HCT116 (cell line): ENCODE results near the gene BSN. TPM values are rescaled to one million over a fixed set of nuclear protein-coding genes. Genes with fewer than 3 reads are reported as not detected.

Source experiments
- ATAC-seq: fragments of 200-7000 bp; cut with Tn5 transposase; 2 replicates; pipeline ENCODE4 v1.9.1; 2020; ENCODE audit warnings: mild to moderate bottlenecking, moderate library complexity
- BruUV-seq: library from RNA; stranded (reverse); fragments of 400-500 nt; replicated peaks from 2 replicates; lab custom pipeline; 2021; lab: Mats Ljungman, UMichigan
- CTCF ChIA-PET: fragments of 300-600 bp; sonication (Branson Sonifier 250); formaldehyde crosslinking; loops from one replicate; lab custom pipeline; 2021; ENCODE audit warnings: antibody characterized with exemption; lab: Charles Lee
- POLR2A ChIA-PET: fragments of 300-600, 350-600 bp; sonication (Branson Sonifier 250); formaldehyde crosslinking; loops from one replicate; lab custom pipeline; 2021; ENCODE audit warnings: antibody characterized with exemption; lab: Charles Lee
- RAD21 ChIA-PET, 2 experiments: fragments of 300-600 bp; sonication (Branson Sonifier 250); formaldehyde crosslinking; loops; one replicate each; lab custom pipeline; 2023; ENCODE audit warnings: low total read pairs in 2 of 2; ENCODE audit not compliant: uncharacterized antibody in 2 of 2, unreplicated experiment in 2 of 2, low non-redundant PET in 1 of 2; lab: Charles Lee
- DNase-seq: peaks from one replicate; pipeline ENCODE4 v3.0.0-alpha.2; 2010; ENCODE audit warnings: low read depth, low spot score
- H2AFZ ChIP-seq: fragments of 200-600 bp; shearing (Covaris generic), sonication (generic); 2 replicates; pipeline ENCODE4 v1.6.1; 2017; ENCODE audit warnings: low read depth, mixed run types, mixed read lengths, antibody characterized with exemption, low read length; ENCODE audit not compliant: poor library complexity, severe bottlenecking
- H3K27ac ChIP-seq: 2 replicates; pipeline ENCODE4 v1.5.1; 2012; ENCODE audit warnings: low read depth, low read length
- H3K27me3 ChIP-seq: fragments of 200-600 bp; sonication (generic); 2 replicates; pipeline ENCODE4 v1.6.1; 2016; ENCODE audit warnings: mixed run types, low read length, mixed read lengths; ENCODE audit not compliant: insufficient read depth
- H3K36me3 ChIP-seq, 2 experiments: fragments of 200-500 bp in 1 of 2; fragments of 200-600 bp in 1 of 2; sonication (Bioruptor generic) in 1 of 2; sonication (generic) in 1 of 2; 2 replicates each; pipeline versions ENCODE4 v1.5.1 to v1.6.1; 2014 to 2016; ENCODE audit warnings: low read length in 2 of 2, inconsistent platforms in 1 of 2, mixed read lengths in 1 of 2, mixed run types in 1 of 2; ENCODE audit not compliant: insufficient read depth in 2 of 2, control insufficient read depth in 1 of 2
- H3K4me1 ChIP-seq, 2 experiments: fragments of 200-600 bp in 1 of 2; sonication (generic) in 1 of 2; 2 replicates each; pipeline versions ENCODE4 v1.5.1 to v1.6.1; 2012 to 2017; ENCODE audit warnings: low read length in 2 of 2, inconsistent platforms in 1 of 2, mild to moderate bottlenecking in 1 of 2, mixed read lengths in 1 of 2, mixed run types in 1 of 2, moderate library complexity in 1 of 2; ENCODE audit not compliant: insufficient read depth in 2 of 2, control insufficient read depth in 1 of 2
- H3K4me2 ChIP-seq: fragments of 200-600 bp; sonication (generic); 2 replicates; pipeline ENCODE4 v1.6.1; 2017; ENCODE audit warnings: mixed run types, low read length, mixed read lengths
- H3K4me3 ChIP-seq, 2 experiments: fragments of 200-600 bp in 1 of 2; sonication (generic) in 1 of 2; replicated peaks in 1 of 2; 2 replicates each; pipeline ENCODE4 v1.5.1; 2011 to 2016; ENCODE audit warnings: low read length in 2 of 2, control low read depth in 1 of 2, low read depth in 1 of 2, mild to moderate bottlenecking in 1 of 2, mixed read lengths in 1 of 2, mixed run types in 1 of 2
- H3K79me2 ChIP-seq: fragments of 200-600 bp; sonication (generic); 2 replicates; pipeline ENCODE4 v1.6.1; 2017; ENCODE audit warnings: mild to moderate bottlenecking, mixed run types, low read length, moderate library complexity, mixed read lengths; ENCODE audit not compliant: insufficient read depth
- H3K9ac ChIP-seq: fragments of 200-600 bp; sonication (generic); 2 replicates; pipeline ENCODE4 v1.6.1; 2016; ENCODE audit warnings: low read length, mixed read lengths
- H3K9me2 ChIP-seq: fragments of 200-600 bp; sonication (generic), shearing (Covaris generic); 2 replicates; pipeline ENCODE4 v1.6.1; 2017; ENCODE audit warnings: mixed run types, mild to moderate bottlenecking, moderate library complexity; ENCODE audit not compliant: insufficient read depth
- H3K9me3 ChIP-seq, 2 experiments: fragments of 200-500 bp in 1 of 2; fragments of 200-600 bp in 1 of 2; sonication (Bioruptor generic) in 1 of 2; sonication (generic) in 1 of 2; 2 replicates each; pipeline ENCODE4 v1.6.1; 2014 to 2017; ENCODE audit warnings: low read length in 2 of 2, mixed read lengths in 2 of 2, inconsistent platforms in 1 of 2, low read depth in 1 of 2, mild to moderate bottlenecking in 1 of 2, mixed run types in 1 of 2, moderate library complexity in 1 of 2; ENCODE audit not compliant: control insufficient read depth in 1 of 2, insufficient read depth in 1 of 2
- H4K20me1 ChIP-seq: fragments of 200-600 bp; sonication (generic), shearing (Covaris generic); 2 replicates; pipeline ENCODE4 v1.6.1; 2017; ENCODE audit warnings: mixed run types, mild to moderate bottlenecking, moderate library complexity; ENCODE audit not compliant: insufficient read depth
- CBX3 ChIP-seq: IDR thresholded peaks from 2 replicates; pipeline ENCODE4 v1.6.1; 2012; ENCODE audit warnings: low read depth
- ELF1 ChIP-seq: IDR thresholded peaks from 2 replicates; pipeline ENCODE4 v1.6.1; 2012; ENCODE audit warnings: low read depth, borderline replicate concordance
- EZH2 ChIP-seq: fragments of 200-600 bp; sonication (generic); IDR thresholded peaks from 2 replicates; pipeline ENCODE4 v1.6.1; 2017; ENCODE audit warnings: antibody characterized with exemption, mixed run types
- JUND ChIP-seq: IDR thresholded peaks from 2 replicates; pipeline ENCODE4 v1.6.1; 2012
- POLR2A ChIP-seq: IDR thresholded peaks from 2 replicates; pipeline ENCODE4 v1.7.0; 2011; ENCODE audit warnings: borderline replicate concordance; ENCODE audit not compliant: insufficient read depth, insufficient read length; ENCODE audit errors: extremely low read depth
- RAD21 ChIP-seq: IDR thresholded peaks from 2 replicates; pipeline ENCODE4 v1.6.1; 2012; ENCODE audit warnings: low read depth, mild to moderate bottlenecking
- SIN3A ChIP-seq: IDR thresholded peaks from 2 replicates; pipeline ENCODE4 v1.6.1; 2012; ENCODE audit warnings: low read depth
- SP1 ChIP-seq: IDR thresholded peaks from 2 replicates; pipeline ENCODE4 v1.6.1; 2012; ENCODE audit warnings: low read depth
- SRF ChIP-seq: IDR thresholded peaks from 2 replicates; pipeline ENCODE4 v1.6.1; 2012; ENCODE audit warnings: low read depth
- ZFX ChIP-seq: fragments of 450-650 bp; IDR thresholded peaks from 2 replicates; pipeline ENCODE4 v1.6.1; 2017
- intact Hi-C: fragments of 100-400 bp; cut with micrococcal nuclease; formaldehyde crosslinking; loops from 2 replicates; pipeline ENCODE4 v1.10.0; 2022
- total RNA-seq: library from RNA; stranded (reverse); gene quantifications from one replicate; pipeline ENCODE4 v1.2.1, GENCODE V29; 2021; ENCODE audit not compliant: unreplicated experiment

The BSN gene
- total RNA-seq, 1 experiment from 2014 or later: 1.5 TPM

DNA sequence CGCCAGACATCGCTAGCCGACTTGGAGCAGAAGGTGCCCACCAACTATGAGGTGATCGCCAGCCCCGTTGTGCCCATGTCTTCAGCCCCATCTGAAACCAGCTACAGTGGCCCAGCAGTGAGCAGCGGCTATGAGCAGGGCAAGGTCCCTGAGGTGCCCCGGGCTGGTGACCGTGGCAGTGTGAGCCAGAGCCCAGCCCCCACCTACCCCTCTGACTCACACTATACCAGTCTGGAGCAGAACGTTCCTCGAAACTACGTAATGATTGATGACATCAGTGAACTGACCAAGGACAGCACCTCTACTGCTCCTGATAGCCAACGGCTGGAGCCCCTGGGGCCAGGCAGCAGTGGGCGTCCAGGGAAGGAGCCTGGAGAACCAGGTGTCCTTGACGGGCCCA is 107.0 kb downstream of the BSN start:
- CTCF ChIA-PET: no interaction called here
- RAD21 ChIA-PET: no interaction called here
- ATAC-seq: no peak
- DNase-seq: no peak
- Histone ChIP-seq H2AFZ (no peak overlapping the region), H3K9ac (no peak overlapping the region), H4K20me1 (no peaks in the 10 kb centered on the region), H3K27ac (no peak overlapping the region), H3K4me1 (peaks cover 0 to 13% of the 10 kb centered on the region in 2 experiments; a peak in 1 of 4 replicates), H3K4me3 (no peak overlapping the region), H3K36me3 (no peaks in the 10 kb centered on the region), H3K4me2 (no peak overlapping the region), H3K9me2 (no peaks in the 10 kb centered on the region), H3K27me3 (no peaks in the 10 kb centered on the region), H3K9me3 (no peaks in the 10 kb centered on the region), H3K79me2 (no peaks in the 10 kb centered on the region)
- POLR2A ChIA-PET: no interaction called here
- intact Hi-C loops: no loop called here
- BruUV-seq: no TSS peak
- TF ChIP-seq ELF1: no peak
- no peak for TF ChIP-seq SRF
- no peak for TF ChIP-seq SIN3A
- no peak for TF ChIP-seq JUND
- no peak for TF ChIP-seq SP1
- TF ChIP-seq EZH2: no peak
- no peak for TF ChIP-seq RAD21
- no peak for TF ChIP-seq POLR2A
- no peak for TF ChIP-seq CBX3

DNA sequence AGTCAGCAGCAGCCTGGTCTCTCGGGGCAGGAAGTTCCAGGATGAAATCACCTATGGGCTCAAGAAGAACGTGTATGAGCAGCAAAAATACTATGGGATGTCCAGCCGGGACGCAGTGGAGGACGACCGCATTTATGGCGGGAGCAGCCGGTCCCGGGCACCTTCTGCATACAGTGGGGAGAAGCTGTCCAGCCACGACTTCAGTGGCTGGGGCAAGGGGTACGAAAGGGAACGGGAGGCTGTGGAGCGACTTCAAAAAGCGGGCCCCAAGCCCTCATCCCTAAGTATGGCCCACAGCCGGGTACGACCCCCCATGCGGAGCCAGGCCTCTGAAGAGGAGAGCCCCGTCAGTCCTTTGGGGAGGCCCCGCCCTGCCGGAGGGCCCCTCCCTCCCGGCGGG is 107.7 kb downstream of the BSN start:
- H3K79me2 ChIP-seq: no peaks in the 10 kb centered on the region
- no peak overlapping the region for H3K4me2 ChIP-seq
- DNase-seq (no peak), ATAC-seq (no peak)
- H4K20me1 ChIP-seq: no peaks in the 10 kb centered on the region
- no peaks in the 10 kb centered on the region for H3K9me2 ChIP-seq
- H3K36me3 ChIP-seq: no peaks in the 10 kb centered on the region
- no peak overlapping the region for H3K27ac ChIP-seq
- intact Hi-C loops: no loop called here
- H3K9ac ChIP-seq: no peak overlapping the region
- H3K9me3 ChIP-seq: no peaks in the 10 kb centered on the region
- CTCF ChIA-PET: no interaction called here
- no peak overlapping the region for H3K4me3 ChIP-seq
- TF ChIP-seq ZFX (no peak), EZH2 (no peak)
- POLR2A ChIA-PET: no interaction called here
- no TSS peak for BruUV-seq
- H3K27me3 ChIP-seq: no peaks in the 10 kb centered on the region
- RAD21 ChIA-PET: no interaction called here
- no peak overlapping the region for H2AFZ ChIP-seq
- peaks cover 0 to 13% of the 10 kb centered on the region in 2 experiments; a peak in 1 of 4 replicates for H3K4me1 ChIP-seq
